ENCODE measurements around the gene PNPLA1.
"Not testable (repeated sequence)": the region's sequence is repeated elsewhere in the genome, so short reads cannot be mapped to it uniquely, and the experiment has no call there.

The PNPLA1 gene

DNA sequence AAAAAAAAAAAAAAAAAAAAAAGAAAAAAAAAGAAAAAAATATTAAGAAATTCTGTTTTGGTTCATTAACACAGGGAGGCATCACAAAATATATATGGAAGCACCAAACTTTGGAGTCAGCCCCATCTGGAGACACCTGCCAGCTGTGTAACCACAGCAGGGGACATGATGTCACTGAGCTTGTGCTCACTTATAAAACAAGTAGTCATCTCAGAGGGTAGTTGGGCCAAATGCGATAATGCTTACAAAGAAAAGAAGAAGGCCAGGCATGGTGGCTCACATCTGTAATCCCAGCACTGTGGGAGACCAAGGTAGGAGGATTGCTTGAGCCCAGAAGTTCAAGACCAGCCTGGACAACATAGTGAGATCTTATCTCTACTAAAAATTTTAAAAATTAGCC, 68.0 kb downstream of the PNPLA1 start:
- H3K4me3 ChIP-seq (ENCODE audit: low read length), result no peak overlapping the region
- DNase-seq (ENCODE audit: low read depth), result no peak
- TF ChIP-seq, protein P1, sequence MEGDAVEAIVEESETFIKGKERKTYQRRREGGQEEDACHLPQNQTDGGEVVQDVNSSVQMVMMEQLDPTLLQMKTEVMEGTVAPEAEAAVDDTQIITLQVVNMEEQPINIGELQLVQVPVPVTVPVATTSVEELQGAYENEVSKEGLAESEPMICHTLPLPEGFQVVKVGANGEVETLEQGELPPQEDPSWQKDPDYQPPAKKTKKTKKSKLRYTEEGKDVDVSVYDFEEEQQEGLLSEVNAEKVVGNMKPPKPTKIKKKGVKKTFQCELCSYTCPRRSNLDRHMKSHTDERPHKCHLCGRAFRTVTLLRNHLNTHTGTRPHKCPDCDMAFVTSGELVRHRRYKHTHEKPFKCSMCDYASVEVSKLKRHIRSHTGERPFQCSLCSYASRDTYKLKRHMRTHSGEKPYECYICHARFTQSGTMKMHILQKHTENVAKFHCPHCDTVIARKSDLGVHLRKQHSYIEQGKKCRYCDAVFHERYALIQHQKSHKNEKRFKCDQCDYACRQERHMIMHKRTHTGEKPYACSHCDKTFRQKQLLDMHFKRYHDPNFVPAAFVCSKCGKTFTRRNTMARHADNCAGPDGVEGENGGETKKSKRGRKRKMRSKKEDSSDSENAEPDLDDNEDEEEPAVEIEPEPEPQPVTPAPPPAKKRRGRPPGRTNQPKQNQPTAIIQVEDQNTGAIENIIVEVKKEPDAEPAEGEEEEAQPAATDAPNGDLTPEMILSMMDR (conservative IDR thresholded peaks at IDR 0.05; ENCODE audit: low read depth, low read length), result no peak

DNA sequence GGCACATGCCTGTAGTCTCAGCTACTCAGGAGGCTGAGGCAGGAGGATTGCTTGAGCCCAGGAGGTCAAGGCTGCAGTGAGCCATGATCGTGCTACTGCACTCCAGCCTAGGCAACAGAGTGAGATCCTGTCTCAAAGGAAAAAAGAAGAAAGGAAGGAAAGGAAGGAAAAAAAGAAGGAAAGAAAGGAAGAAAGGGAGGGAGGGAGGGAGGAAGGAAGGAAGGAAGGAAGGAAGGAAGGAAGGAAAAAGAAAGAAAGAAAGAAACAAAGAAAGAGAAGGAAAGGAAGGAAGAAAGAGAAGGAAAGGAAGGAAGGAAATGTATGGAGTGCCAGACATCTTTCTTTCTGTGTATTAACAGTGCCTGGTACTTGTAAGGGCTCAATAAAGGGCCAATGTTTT, 68.4 kb downstream of the PNPLA1 start:
- not testable (repeated sequence) for H3K4me3 ChIP-seq (ENCODE audit: low read length); DNase-seq (ENCODE audit: low read depth)

DNA sequence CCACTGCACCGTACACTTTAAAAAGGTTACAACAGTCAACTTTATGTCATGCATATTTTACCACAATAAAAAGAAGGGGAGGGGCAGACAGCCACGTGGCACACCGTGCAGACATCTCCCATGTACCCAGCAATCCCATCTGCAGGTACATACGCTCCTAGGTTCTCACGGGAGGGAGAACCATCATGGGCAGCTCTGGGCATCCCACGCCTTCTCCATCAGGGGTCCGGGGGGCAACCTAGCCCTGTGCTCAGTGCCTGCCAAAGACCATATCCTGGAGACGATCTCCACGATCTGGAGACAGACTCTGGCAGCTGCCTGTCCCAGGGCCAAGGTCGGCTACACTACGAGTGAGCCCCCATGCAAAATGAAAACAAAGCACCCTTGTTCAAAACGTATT, 69.3 kb downstream of the PNPLA1 start:
- no peak overlapping the region for H3K4me3 ChIP-seq (ENCODE audit: low read length)
- DNase-seq (ENCODE audit: low read depth), result no peak
- TF ChIP-seq, protein P1 (conservative IDR thresholded peaks at IDR 0.05; ENCODE audit: low read depth, low read length), result no peak

DNA sequence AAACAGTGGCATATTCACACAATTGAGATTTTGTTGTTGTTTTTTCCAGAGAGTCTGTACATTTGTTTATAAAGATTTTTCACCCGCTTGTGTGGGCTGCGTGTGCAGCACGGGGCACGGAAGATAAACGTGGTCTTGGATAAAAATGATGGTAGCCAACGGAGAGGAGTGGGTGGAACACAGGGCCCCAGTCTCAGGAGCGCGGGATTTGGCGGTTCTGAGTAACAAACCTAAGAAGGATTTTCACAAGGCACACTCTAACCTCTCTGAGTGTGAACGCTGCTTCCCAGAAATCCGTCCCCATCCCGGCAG, 70.4 kb downstream of the PNPLA1 start:
- DNase-seq (ENCODE audit: low read depth), result no peak
- H3K4me3 ChIP-seq (ENCODE audit: low read length), result no peak overlapping the region
- TF ChIP-seq, protein P1 (conservative IDR thresholded peaks at IDR 0.05; ENCODE audit: low read depth, low read length), result no peak

DNA sequence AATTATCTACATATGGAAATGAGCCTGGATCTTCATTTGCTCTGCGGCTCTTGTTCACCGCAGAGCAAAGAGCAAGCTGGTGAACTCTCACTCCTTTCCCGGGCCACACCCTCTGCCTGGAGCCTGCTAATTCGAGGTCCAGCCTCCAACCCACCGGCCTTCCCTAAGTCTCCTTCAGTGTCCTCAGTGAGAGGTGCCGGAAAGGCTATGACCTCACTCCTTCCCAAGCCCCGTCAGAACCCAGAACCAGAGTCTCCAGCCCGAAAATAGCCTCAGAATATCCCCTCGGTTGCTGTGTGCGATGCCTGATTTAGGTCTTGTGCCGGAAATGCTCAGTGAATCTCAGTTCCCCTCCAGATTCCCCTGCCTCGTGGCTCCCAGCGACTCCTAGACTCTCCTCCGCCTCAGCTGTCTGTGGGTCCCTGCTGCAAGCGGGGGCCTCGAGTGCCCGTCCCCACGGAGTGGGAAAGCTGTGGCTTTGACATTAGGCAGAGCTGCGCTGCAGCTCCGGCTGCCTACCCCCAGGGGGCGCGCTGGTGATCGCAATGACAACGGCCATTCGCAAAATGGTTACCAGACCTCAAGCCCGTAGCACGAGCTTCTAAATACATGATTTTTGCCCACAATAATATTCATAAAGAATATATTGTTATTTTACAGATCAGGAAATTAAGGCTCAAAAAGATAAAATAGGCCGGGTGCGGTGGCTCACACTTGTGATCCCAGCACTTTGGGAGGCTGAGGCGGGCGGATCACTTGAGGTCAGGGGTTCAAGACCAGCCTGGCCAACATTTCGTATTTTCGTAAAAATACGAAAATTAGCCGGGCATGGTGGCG, 71.0 kb downstream of the PNPLA1 start:
- DNase-seq (ENCODE audit: low read depth), result no peak
- TF ChIP-seq, protein P1 (conservative IDR thresholded peaks at IDR 0.05; ENCODE audit: low read depth, low read length), result peak; percentile 99
- H3K4me3 ChIP-seq (ENCODE audit: low read length), result peak overlapping the region; percentile 30

DNA sequence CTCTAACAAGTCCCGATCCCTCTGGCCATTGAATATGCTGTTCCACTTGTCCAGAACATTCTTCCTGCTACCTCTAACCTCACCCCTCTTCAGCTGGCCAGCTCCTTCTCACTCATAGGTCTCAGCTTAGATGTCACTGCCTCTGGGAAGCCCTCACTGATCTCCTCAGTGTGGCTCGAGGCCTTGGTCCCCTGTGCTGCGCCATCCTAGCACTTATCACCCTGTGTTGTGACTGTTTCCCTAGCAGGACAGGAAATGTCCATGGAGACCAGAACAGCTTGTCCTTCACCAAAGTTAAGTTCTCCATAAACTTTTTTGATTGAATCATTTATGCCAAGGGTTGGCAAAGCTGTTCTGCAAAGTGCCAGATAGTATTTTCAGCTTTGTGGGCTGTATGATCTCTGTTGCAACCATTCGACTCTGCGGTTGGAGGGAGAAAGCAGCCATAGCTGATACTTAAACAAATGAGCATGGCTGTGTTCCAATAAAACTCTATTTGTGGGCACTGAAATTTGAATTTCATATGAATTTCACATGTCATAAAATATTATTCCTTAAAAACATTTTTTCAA, 73.3 kb downstream of the PNPLA1 start:
- H3K4me3 ChIP-seq (ENCODE audit: low read length), result no peak overlapping the region
- no peak for DNase-seq (ENCODE audit: low read depth)
- TF ChIP-seq, protein P1 (conservative IDR thresholded peaks at IDR 0.05; ENCODE audit: low read depth, low read length), result no peak

DNA sequence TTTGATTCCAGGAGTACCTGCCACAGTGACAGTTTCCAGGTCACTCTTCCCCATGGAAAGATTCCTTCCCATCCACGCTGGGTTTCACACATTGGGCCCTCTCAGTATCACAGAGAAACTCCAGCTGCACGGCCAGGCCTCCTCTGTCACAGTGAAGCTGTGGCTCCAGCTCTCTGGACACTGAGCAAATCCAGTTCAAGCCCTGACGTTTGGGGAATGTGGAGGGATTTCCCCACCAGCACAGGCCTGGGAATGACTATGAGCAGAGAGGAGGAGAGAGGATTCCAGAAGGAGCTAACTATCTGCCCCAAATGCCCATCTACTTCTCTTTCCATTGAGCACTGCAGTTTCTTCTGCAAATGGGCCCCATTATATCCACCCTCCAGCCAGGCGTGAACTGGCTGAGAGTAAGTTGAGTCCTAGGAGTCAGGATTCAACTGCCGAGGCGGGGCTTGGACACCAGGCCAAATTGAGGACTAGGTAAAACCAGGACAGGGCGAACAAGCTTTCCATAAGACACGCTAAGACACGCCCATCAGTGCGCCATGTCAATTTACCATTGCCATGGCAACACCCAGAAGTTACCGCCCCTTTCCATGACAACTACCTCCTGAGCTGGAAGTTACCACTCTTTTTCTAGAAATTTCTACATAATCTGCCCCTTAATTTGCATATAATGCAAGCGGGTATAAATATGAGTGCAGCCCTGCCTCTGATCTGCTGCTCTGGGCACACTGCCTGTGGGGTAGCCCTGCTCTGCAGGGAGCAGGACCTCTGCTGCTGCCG, 76.0 kb downstream of the PNPLA1 start:
- no peak overlapping the region for H3K4me3 ChIP-seq (ENCODE audit: low read length)
- no peak for DNase-seq (ENCODE audit: low read depth)
- TF ChIP-seq, protein P1 (conservative IDR thresholded peaks at IDR 0.05; ENCODE audit: low read depth, low read length), result no peak
